GM23248 (cell line): ENCODE results near the gene SMPD3. TPM values are rescaled to one million over a fixed set of nuclear protein-coding genes. Genes with fewer than 3 reads are reported as not detected.

Experiments used
- DNase-seq: peaks from one replicate; pipeline ENCODE4 v3.0.0-alpha.2; 2015
- H2AFZ ChIP-seq: fragments of 200-600 bp; sonication (generic); 2 replicates; pipeline ENCODE4 v1.6.1; 2016; ENCODE audit warnings: antibody characterized with exemption
- H3F3A ChIP-seq: fragments of 200-600 bp; sonication (generic); 2 replicates; pipeline ENCODE4 v1.6.1; 2016; ENCODE audit warnings: mild to moderate bottlenecking, antibody characterized with exemption, mixed run types; ENCODE audit not compliant: insufficient read depth
- H3K27ac ChIP-seq: fragments of 200-600 bp; sonication (generic); 2 replicates; pipeline ENCODE4 v1.5.1; 2016; ENCODE audit warnings: mild to moderate bottlenecking
- H3K27me3 ChIP-seq: fragments of 200-600 bp; sonication (generic); replicated peaks from 2 replicates; pipeline ENCODE4 v1.6.1; 2016; ENCODE audit warnings: mild to moderate bottlenecking; ENCODE audit not compliant: insufficient read depth
- H3K36me3 ChIP-seq: fragments of 200-600 bp; sonication (generic); 2 replicates; pipeline ENCODE4 v1.6.1; 2016; ENCODE audit warnings: low read depth, mild to moderate bottlenecking
- H3K4me1 ChIP-seq: fragments of 200-600 bp; sonication (generic); 2 replicates; pipeline ENCODE4 v1.6.1; 2016; ENCODE audit warnings: mild to moderate bottlenecking; ENCODE audit not compliant: insufficient read depth
- H3K4me2 ChIP-seq: fragments of 200-600 bp; sonication (generic); one replicate; pipeline ENCODE4 v1.6.1; 2016; ENCODE audit warnings: mild to moderate bottlenecking; ENCODE audit not compliant: unreplicated experiment
- H3K4me3 ChIP-seq: fragments of 200-600 bp; sonication (generic); 2 replicates; pipeline ENCODE4 v1.5.1; 2016; ENCODE audit warnings: mild to moderate bottlenecking
- H3K79me2 ChIP-seq: fragments of 200-600 bp; sonication (generic); 2 replicates; pipeline ENCODE4 v1.6.1; 2016; ENCODE audit warnings: mild to moderate bottlenecking; ENCODE audit not compliant: insufficient read depth
- H3K9ac ChIP-seq: fragments of 200-600 bp; sonication (generic); 2 replicates; pipeline ENCODE4 v1.6.1; 2016; ENCODE audit warnings: mild to moderate bottlenecking
- H3K9me2 ChIP-seq: fragments of 200-600 bp; sonication (generic); 2 replicates; pipeline ENCODE4 v1.6.1; 2016; ENCODE audit warnings: mixed run types, mild to moderate bottlenecking, moderate library complexity; ENCODE audit not compliant: insufficient read depth
- H3K9me3 ChIP-seq: fragments of 200-600 bp; sonication (generic); one replicate; pipeline ENCODE4 v1.6.1; 2017; ENCODE audit warnings: low read depth
- H4K20me1 ChIP-seq: fragments of 200-600 bp; sonication (generic); 2 replicates; pipeline ENCODE4 v1.6.0; 2016; ENCODE audit not compliant: insufficient read depth
- EZH2 ChIP-seq: fragments of 200-600 bp; sonication (generic); IDR thresholded peaks from 2 replicates; pipeline ENCODE4 v1.6.1; 2018; ENCODE audit warnings: antibody characterized with exemption, mild to moderate bottlenecking; ENCODE audit not compliant: insufficient read depth, poor library complexity, severe bottlenecking
- EZH2phosphoT487 ChIP-seq: fragments of 200-600 bp; sonication (generic); IDR thresholded peaks from 2 replicates; pipeline ENCODE4 v1.6.1; 2018; ENCODE audit warnings: antibody characterized with exemption, moderate library complexity, mild to moderate bottlenecking, low read depth; ENCODE audit not compliant: insufficient read depth
- WGBS, 2 experiments: methylation state at CpG; one replicate each; pipeline ENCODE4 v1.1.6; 2015 to 2017; ENCODE audit warnings: low lambda C conversion rate in 2 of 2, low coverage in 1 of 2; ENCODE audit errors: missing lambda C conversion rate in 2 of 2; 5-methylcytosine and 5-hydroxymethylcytosine counted together
- in situ Hi-C: fragments of 300-500 bp; cut with MboI; formaldehyde crosslinking; loops from 2 replicates; pipeline ENCODE4 v1.15.0; 2020
- polyA plus RNA-seq: library from polyadenylated mRNA; unstranded; fragments of >200 nt; fragmentation: Nextera tagmentation; extraction: Ambion mirVana; gene quantifications from 2 replicates; pipeline ENCODE4 v1.2.1, GENCODE V29; 2016
- total RNA-seq: library from RNA; depleted of rRNA; stranded (reverse); fragments of >200 nt; shearing (Covaris generic); gene quantifications from 2 replicates; pipeline ENCODE4 v1.2.3, GENCODE V29; 2014

The SMPD3 gene
- total and polyA plus RNA-seq, 2 experiments from 2014 or later, result 0.24 to 0.32 TPM

DNA sequence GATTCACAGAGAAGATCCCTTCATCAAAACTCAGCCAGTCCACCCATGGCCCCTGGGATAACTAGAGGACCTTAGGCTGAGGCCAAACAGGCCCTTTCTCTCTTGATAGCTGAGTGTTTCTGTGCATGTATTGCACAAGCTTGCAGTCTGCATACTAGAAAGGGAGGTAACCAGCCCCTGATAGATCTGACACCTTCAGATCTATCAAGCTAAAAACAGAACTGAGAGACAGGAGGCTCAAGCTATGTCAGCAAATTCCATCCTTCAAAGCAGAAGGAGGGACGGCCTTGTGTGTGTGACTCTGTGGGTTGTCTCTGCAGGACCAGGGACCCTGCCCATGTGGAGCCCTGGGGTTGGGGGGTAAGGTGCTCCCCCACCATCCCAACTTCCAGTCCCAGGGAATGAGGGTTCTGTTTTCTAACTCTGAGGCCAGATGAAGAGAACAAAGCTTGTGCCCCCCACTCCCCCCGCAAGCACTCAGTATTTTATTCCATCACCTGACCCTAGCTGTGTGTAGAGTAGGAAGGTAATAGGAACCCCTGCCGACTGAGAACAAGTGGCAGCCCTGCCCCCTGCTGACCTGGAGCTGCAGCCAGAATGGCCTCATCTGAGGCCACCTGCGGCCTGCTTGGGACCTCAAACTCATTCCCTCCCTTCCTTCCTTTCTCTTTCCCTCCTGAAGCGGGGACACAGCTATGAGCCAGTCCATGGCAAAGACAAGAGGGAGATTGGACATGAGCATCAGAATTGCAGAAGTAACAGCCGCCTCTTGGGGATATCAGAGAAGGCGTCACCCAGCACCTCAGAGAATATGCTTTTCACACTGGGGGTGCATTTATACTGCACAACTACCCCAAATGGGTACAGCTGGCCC, 63.8 kb downstream of the SMPD3 start:
- H3K27me3 ChIP-seq, result no peaks in the 10 kb centered on the region; the same call in 1 of the 2 replicates
- H3K79me2 ChIP-seq, result no peaks in the 10 kb centered on the region
- no peaks in the 10 kb centered on the region for H3K4me1 ChIP-seq
- H3K4me2 ChIP-seq, result no peak overlapping the region
- no peak overlapping the region for H3K9ac ChIP-seq
- no peaks in the 10 kb centered on the region for H3F3A ChIP-seq
- H3K4me3 ChIP-seq, result no peak overlapping the region
- H2AFZ ChIP-seq, result no peak overlapping the region
- WGBS, 2 experiments, result 53 to 55% methylated on average over 7 of the region's 7 CpGs
- H3K9me3 ChIP-seq, result no peaks in the 10 kb centered on the region
- H3K36me3 ChIP-seq, result no peaks in the 10 kb centered on the region
- DNase-seq, result no peak
- H4K20me1 ChIP-seq, result no peaks in the 10 kb centered on the region
- H3K27ac ChIP-seq, result no peak overlapping the region
- in situ Hi-C loops, result no loop called here
- TF ChIP-seq EZH2phosphoT487, result no peak
- no peak for TF ChIP-seq EZH2
- no peaks in the 10 kb centered on the region for H3K9me2 ChIP-seq

DNA sequence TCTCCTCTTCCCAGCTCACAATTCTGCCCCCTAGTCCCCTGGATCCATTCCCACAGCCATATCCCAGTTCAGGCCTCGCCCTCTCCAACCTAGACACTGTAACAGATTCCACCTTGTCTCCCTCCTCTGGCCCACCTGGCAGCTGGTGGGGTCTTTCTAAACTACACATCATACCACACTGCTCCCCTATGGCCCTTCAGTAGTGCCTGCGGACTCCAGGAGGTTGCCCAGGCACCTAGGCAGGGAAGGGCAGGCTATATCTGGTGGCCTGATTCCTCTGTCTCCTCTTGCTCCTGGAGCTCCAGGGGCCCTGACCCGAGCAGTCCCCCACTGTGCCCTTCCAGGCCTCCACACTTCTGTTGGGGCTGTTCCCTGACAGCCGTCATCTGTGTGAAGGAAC, 64.5 kb downstream of the SMPD3 start:
- H3F3A ChIP-seq, result no peaks in the 10 kb centered on the region
- DNase-seq, result no peak
- H3K4me1 ChIP-seq, result no peaks in the 10 kb centered on the region
- no peaks in the 10 kb centered on the region for H3K9me2 ChIP-seq
- no peak overlapping the region for H3K9ac ChIP-seq
- H3K9me3 ChIP-seq, result no peaks in the 10 kb centered on the region
- WGBS, 2 experiments, result 68 to 73% methylated on average over 4 of the region's 4 CpGs
- TF ChIP-seq EZH2 (no peak), EZH2phosphoT487 (no peak)
- no peak overlapping the region for H2AFZ ChIP-seq
- H3K36me3 ChIP-seq, result no peaks in the 10 kb centered on the region
- H3K79me2 ChIP-seq, result no peaks in the 10 kb centered on the region
- in situ Hi-C loops, result no loop called here
- no peak overlapping the region for H3K4me3 ChIP-seq
- no peaks in the 10 kb centered on the region for H4K20me1 ChIP-seq
- no peak overlapping the region for H3K27ac ChIP-seq
- no peaks in the 10 kb centered on the region; the same call in 1 of the 2 replicates for H3K27me3 ChIP-seq
- no peak overlapping the region for H3K4me2 ChIP-seq

GRCh38 chr16:68382296-68382718, 66.0 kb downstream of the SMPD3 start:
- H3K36me3 ChIP-seq, result no peaks in the 10 kb centered on the region
- H3K27ac ChIP-seq, result no peak overlapping the region
- H3F3A ChIP-seq, result no peaks in the 10 kb centered on the region
- no peaks in the 10 kb centered on the region for H4K20me1 ChIP-seq
- H3K79me2 ChIP-seq, result no peaks in the 10 kb centered on the region
- H3K27me3 ChIP-seq, result no peaks in the 10 kb centered on the region; the same call in 1 of the 2 replicates
- no peak overlapping the region for H2AFZ ChIP-seq
- no peak overlapping the region for H3K4me2 ChIP-seq
- DNase-seq, result no peak
- TF ChIP-seq EZH2 (no peak), EZH2phosphoT487 (no peak)
- no peaks in the 10 kb centered on the region for H3K9me2 ChIP-seq
- H3K4me3 ChIP-seq, result no peak overlapping the region
- 80 to 86% methylated on average over 5 of the region's 5 CpGs for WGBS, 2 experiments
- no peak overlapping the region for H3K9ac ChIP-seq
- in situ Hi-C loops, result no loop called here
- no peaks in the 10 kb centered on the region for H3K4me1 ChIP-seq
- no peaks in the 10 kb centered on the region for H3K9me3 ChIP-seq

DNA sequence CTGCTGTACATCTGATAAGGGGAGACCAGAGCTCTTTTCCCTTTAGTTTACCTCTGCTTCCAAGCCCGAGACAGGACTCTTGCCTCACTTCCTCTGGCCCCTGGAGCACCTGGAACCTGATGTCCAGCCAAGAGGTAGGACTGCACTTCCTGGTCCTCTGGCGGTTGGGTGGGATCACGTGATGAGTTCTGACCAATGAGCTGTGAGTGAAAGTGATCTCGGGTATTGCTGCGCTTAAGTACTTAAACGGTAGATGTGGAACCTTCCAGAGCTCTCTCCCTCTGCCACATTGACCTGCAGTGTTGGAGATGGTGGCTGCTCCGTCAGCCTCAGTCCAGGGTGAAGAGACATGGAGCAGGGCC, 67.0 kb downstream of the SMPD3 start:
- no peaks in the 10 kb centered on the region; the same call in 1 of the 2 replicates for H3K27me3 ChIP-seq
- DNase-seq, result no peak
- H3K36me3 ChIP-seq, result no peaks in the 10 kb centered on the region
- H2AFZ ChIP-seq, result no peak overlapping the region
- TF ChIP-seq EZH2phosphoT487, result no peak
- TF ChIP-seq EZH2, result no peak
- no peaks in the 10 kb centered on the region for H3K79me2 ChIP-seq
- H3K9ac ChIP-seq, result no peak overlapping the region
- 87% methylated on average over 7 of the region's 7 CpGs for WGBS, 2 experiments
- H3K9me3 ChIP-seq, result no peaks in the 10 kb centered on the region
- H3K4me2 ChIP-seq, result no peak overlapping the region
- in situ Hi-C loops, result no loop called here
- H3F3A ChIP-seq, result no peaks in the 10 kb centered on the region
- H3K27ac ChIP-seq, result no peak overlapping the region
- H4K20me1 ChIP-seq, result no peaks in the 10 kb centered on the region
- no peaks in the 10 kb centered on the region for H3K9me2 ChIP-seq
- H3K4me3 ChIP-seq, result no peak overlapping the region
- H3K4me1 ChIP-seq, result no peaks in the 10 kb centered on the region
